HG03159 (cell line): ENCODE data around the gene ADAMTS19.
"Not testable (repeated sequence)": the region's sequence is repeated elsewhere in the genome, so short reads cannot be mapped to it uniquely, and the experiment has no call there.

Source experiments
- ATAC-seq: cut with Tn5 transposase; IDR thresholded peaks from one replicate; pipeline ENCODE4 v1.9.1; 2021; ENCODE audit warnings: mild to moderate bottlenecking, moderate library complexity; ENCODE audit not compliant: unreplicated experiment

ADAMTS19 gene

DNA sequence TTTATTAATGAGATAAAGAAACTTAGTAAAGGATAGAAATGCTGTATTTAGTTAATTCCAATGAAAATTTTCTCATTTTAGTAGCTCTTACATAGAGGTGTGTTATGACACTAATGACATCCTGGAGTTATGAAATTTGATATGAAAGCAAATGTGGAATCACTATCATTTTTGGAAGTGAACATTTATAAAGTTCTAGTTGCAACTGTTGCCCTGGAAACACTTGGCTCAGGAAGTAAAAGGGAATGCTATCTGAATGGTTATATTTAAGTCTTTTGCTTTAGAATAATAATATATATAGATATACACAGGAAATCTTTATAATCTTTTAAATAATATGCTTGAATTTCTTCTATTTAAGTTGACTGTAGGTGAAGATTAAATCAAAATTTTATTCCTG, 16.7 kb downstream of the ADAMTS19 start:
- no peak for ATAC-seq

- ATAC-seq, result no peak
Observed at GRCh38 chr5:129477532-129477931, 17.4 kb downstream of the ADAMTS19 start.

DNA sequence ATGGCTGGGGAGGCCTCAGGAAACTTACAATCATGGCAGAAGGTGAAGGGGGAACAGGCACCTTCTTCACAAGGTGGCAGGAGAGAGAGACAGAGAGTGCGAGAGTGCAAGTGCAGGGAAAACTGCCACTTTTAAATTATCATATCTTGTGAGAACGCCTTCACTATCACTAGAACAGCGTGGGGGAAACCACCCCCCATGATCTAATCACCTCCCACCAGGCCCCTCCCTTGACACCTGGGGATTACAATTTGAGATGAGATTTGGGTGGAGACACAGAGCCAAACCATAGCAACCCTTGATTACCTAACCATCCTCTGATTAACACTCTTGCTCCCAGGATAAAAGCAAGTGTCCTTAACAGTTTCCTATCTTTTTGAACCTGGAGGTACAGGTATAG, 21.1 kb downstream of the ADAMTS19 start:
- ATAC-seq, result no peak

DNA sequence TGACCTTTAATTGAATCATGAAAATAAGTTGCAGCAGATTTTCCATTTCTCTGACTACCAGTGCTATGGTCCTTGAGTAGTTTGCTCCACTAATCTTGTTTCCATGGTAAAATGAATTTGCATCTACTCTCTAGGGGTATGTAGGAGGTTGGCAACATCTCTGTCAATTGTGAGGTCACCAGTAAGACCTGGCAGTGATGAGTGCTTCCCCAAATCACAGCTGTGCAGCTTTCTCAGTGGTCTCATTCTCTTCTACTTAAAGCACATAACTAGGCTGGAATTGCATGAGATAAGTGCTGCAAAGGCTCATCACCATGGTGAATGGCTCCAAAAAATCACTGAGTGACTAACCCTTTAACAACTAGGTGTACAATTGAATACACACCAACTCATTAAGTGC, 36.3 kb downstream of the ADAMTS19 start:
- peak; percentile 40 for ATAC-seq

DNA sequence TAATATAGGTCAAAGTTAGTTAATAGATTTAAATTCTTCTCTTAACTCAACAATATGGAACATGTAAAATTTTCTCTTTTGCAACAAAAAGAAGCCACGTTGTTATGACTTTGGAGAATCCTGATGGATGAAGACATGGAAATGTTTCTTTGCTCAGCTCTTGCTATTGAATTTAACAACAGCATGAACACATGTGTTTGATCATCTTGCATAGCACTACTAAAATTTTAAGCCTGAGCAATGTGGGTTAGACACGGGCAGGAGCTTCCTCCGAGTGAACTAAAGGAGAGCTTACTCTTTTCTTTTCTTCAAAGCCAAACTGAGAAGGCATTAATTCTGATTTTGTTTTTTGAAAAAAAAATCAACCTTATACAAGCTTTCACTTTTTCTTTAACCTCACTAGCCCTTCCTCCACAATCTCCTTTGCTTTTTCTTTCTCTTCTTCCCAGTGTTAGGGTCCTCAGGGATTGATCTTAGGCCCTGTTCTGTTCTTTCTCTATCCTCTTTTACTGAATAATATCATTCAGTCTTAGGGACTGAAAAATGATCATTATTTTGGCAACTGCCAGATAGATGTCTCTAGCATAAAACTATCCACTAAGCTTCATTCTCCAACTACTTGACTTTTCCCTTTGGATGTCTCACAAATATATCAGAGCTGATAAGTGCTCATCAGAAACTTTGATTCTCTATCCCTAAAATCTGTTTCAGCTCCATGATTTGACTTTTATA, 36.9 kb downstream of the ADAMTS19 start:
- no peak for ATAC-seq

- ATAC-seq, result peak; percentile 72
Observed at GRCh38 chr5:129499208-129499852, 39.2 kb downstream of the ADAMTS19 start.

DNA sequence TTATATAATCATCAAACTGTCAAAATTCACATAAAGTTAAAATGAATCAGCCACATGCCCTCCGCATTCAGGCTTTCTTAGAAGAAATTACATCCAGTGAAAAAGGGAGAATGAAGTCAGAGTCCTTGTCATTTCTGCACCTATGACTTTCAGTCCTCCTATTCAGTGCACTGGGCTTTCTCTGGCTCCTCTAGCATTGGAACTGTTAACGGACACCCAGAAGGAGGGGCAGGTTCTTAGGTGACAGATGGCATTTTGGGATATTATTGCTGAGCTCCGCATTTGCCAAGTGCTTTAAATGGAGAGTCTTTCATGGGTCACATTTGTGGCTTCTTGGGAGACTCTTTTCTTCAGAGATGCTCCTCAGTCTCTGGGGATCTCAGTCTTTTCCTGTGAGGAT, 40.0 kb downstream of the ADAMTS19 start:
- ATAC-seq, result no peak

DNA sequence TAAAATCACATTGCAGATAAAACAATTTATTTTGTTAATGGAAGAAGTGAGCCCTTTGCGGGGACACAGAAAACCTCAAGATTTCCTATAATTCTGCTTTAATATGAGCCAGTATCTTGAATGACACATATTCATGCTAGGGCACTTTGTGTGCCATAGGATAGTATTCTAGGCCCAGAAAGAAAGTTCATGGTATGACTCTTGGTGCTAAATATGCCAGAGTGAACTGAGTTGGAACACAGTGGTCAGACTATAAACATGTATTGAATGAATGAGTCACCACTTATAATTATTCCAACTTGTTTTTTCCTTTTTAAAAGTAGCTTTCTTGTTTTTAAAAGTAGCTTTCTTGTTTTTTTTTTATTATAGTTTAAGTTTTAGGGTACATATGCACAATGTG, 46.0 kb downstream of the ADAMTS19 start:
- no peak for ATAC-seq

DNA sequence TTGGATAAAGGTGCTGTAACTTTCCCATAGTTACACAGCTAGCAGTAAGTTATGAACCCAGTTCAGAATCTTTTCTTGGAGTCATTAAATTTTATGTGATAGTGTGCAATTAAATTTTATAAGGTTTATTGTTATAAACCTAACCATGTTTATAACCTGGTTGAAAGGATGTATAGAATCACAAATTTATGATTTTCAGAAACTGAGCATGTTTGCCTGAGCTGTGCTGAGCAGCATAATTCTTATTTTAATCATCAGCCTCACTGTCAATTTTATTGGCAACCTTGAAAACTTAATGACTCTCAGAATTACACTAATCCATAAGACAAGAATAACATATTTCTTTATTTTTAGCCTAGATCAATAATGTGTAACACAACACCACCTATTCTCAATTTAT, 46.9 kb downstream of the ADAMTS19 start:
- ATAC-seq, result no peak

GRCh38 chr5:129507527-129507926, 47.4 kb downstream of the ADAMTS19 start:
- ATAC-seq, result no peak

- ATAC-seq, result no peak
Observed at GRCh38 chr5:129508606-129509005, 48.5 kb downstream of the ADAMTS19 start.

DNA sequence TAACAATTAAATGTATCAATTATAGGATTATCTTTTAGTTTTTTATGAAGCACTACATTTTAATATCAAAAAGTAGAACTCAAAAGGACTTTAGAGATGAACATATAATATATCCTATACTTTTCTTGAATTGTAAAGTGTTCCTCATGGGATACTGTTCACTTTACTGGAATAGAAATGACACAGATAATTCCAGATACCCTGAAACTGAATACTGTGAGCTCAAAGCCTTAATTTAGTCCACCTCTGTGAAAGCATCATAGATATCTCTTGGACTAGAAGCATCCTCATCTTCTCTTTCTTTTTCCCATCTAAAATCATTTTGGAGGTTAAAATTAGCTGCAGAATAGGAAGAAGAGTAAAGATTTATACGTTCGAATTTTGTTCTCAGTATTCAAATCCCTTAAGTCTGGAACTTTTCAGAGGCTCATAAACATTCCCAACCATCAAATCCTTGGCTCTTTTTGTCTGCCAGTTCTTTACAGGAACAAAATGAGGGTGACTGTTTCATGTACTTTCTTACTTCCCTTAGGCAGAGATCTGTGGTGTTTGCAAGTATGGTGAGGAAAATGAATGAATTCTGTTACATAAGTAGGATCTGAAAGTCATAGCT, 49.4 kb downstream of the ADAMTS19 start:
- no peak for ATAC-seq

DNA sequence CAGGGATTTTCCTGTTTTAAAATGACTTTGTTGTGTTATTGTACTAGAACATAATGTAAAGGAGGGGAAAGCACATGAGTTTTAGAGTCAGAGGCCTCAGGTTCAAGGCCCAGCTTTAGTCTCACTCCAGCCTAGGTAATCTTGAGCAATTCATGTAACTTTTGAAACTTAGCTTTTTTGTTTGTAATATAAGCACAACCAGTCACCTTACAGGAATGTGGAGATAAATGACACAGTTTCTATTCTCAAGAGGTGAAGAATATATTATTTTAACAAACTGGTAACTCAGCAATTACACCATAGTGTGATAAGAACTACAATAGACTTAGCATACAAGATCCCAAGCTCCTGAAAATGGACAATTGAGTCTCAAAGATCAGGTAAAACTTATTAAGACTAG, 51.2 kb downstream of the ADAMTS19 start:
- no peak for ATAC-seq

- ATAC-seq, result no peak
Observed at GRCh38 chr5:129541051-129541450, 81.0 kb downstream of the ADAMTS19 start.

DNA sequence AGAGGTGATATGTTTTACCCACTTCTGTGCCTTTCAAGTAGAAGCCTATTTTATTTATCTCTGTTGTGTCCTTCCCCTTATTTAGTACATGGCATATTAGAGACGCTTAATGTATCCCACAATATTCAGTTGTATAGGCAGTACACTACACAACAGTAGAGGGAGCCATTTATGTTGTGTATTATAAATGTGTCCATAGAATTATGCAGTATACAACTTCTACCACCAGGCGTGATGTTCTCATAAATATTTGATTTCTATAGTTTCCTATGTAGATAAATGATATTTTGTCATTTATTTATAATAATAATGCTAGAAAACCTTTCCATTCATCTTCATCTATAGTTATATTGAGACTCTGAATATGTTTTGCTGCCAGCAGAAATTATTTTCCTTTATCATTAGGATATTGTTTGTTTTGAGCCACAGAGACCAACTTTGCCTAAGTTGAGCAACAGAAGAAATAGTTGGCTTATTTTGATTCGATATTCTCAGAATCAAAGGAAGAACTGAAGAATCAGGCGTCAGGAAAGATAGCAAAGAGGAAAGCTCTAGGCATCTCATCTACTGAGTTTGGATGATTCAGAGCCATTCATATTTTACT, 81.7 kb downstream of the ADAMTS19 start:
- peak; percentile 93 for ATAC-seq

DNA sequence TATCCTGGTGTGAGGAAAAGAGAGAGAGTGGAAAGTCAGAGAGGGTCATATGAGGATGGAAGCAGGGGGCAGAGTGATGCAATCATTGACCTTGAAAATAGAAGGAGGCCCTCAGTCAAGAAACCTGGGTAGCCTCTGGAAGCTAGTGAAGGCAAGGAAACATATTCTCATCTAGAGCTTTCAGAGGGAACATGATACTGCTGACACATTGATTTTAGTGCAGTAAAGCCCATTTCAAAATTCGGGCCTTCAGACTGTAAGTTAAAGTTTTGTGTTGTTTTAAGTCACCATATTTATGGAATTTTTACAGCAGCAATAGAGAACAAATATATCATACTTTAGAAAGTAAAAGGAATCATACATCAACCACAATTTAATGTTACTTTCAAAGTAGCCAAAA, 87.0 kb downstream of the ADAMTS19 start:
- ATAC-seq, result no peak

DNA sequence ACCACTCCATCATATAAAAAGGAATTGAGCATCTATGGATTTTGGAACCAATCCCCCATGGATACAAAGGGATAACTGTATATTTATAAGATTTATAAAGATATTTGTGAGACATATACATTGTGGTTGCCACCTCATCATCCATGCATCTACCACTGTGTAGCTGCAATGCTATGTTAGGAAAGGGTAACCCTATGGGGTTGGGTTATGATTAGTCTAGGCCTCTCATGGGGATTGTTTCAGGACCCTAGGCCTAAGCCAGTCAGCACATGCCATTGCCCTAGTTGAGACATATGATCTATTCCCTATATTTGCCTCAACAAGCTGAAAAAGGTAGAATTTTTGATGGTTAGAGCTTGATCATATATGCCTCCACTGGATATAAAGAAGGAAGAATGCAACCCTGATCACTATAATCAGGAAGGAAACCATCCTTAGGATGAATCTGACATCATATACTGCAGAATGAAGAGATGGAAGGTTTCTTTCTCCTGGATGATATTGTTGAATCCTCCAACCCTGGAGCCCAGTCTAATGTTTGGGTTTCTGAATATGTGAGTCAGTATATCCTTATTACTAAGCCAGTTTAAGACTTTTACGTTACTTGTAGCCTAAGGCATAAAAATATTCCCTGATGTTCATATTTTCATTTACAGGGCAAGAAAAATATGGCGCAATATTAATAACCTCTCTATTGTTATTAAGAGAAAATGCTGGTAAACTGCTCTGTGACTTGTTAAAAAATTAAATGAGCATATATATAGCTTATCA, 94.2 kb downstream of the ADAMTS19 start:
- no peak for ATAC-seq

DNA sequence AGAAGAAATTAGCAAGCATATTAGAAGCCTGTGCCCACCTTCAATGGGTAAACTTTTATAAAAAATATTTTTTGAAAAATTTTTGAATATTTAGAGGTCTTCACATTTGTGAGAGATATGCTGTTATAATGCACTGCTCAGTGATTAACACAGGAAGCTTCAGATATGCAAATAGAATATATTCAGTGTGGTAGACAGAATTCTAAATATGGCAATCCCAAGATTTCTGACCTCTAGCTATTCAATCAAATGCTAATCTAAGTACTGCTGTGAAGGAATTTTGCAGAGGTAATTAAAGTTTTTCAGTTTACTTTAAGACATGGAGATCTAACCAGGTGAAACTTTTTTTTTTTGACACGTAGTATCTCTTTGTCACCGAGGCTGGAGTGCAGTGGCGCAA, 103.5 kb downstream of the ADAMTS19 start:
- ATAC-seq, result no peak

- ATAC-seq, result no peak
Observed at GRCh38 chr5:129569295-129569694, 109.2 kb downstream of the ADAMTS19 start.

DNA sequence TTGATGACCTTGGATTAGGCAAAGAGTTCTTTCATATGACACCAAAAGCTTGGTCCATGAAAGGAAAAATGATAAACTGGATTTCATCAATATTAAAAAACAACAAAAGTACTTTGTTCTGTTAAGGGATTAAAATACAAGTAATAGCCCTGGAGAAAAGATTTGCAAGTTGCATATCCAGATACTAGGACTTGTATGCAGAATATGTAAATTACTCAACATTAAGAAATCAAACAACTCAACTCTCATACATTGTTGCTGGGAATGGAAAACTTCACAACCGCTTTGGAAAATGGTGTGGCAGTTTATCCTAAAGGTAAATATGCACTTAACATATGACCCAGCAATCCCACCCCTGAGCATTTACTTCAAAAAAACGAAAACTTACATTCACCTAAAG, 112.0 kb downstream of the ADAMTS19 start:
- no peak for ATAC-seq

GRCh38 chr5:129584496-129584895, 124.4 kb downstream of the ADAMTS19 start:
- ATAC-seq, result not testable (repeated sequence)
